H1 (cell line): ENCODE results near the gene AHSP. TPM values are rescaled to one million over a fixed set of nuclear protein-coding genes. Genes with fewer than 3 reads are reported as not detected.
A peak's percentile ranks its signal among the peaks of the same experiment; 100 is the strongest.

Experiments used
- CHD1 ChIP-seq: IDR thresholded peaks from 2 replicates; pipeline ENCODE4 v1.6.1; 2012; ENCODE audit warnings: low read depth, low read length, improper control_type of control experiment
- CTBP2 ChIP-seq: IDR thresholded peaks from 2 replicates; pipeline ENCODE4 v1.7.0; 2011; ENCODE audit warnings: borderline replicate concordance, mild to moderate bottlenecking, moderate library complexity, mixed read lengths, low read length; ENCODE audit not compliant: insufficient read depth, insufficient read length
- EZH2 ChIP-seq: fragments of 200-600 bp; sonication (generic); IDR thresholded peaks from 2 replicates; pipeline ENCODE4 v1.7.1; 2012; ENCODE audit warnings: low read depth, mild to moderate bottlenecking, moderate library complexity, low read length, inconsistent platforms; ENCODE audit not compliant: severe bottlenecking
- FOSL1 ChIP-seq: IDR thresholded peaks from 2 replicates; pipeline ENCODE4 v1.6.1; 2011; ENCODE audit warnings: mild to moderate bottlenecking, low read depth, low read length, moderate library complexity; ENCODE audit not compliant: insufficient read depth
- HDAC2 ChIP-seq, 2 experiments: fragments of 300-600 bp in 1 of 2; sonication (generic) in 1 of 2; IDR thresholded peaks; 2 replicates each; pipeline ENCODE4 v1.6.1; 2011 to 2012; ENCODE audit warnings: low read depth in 2 of 2, low read length in 2 of 2, mild to moderate bottlenecking in 2 of 2, moderate library complexity in 2 of 2, borderline replicate concordance in 1 of 2, inconsistent platforms in 1 of 2
- JUN ChIP-seq: IDR thresholded peaks from 2 replicates; pipeline ENCODE4 v1.6.1; 2011; ENCODE audit warnings: low read depth, mild to moderate bottlenecking, improper control_type of control experiment, low read length
- JUND ChIP-seq: IDR thresholded peaks from 2 replicates; pipeline ENCODE4 v1.6.1; 2011; ENCODE audit warnings: mild to moderate bottlenecking, improper control_type of control experiment, low read length
- KDM5A ChIP-seq: fragments of 200-600 bp; IDR thresholded peaks from 2 replicates; pipeline ENCODE4 v1.7.1; 2012; ENCODE audit warnings: mild to moderate bottlenecking, low read length, inconsistent platforms, mixed read lengths
- PHF8 ChIP-seq: fragments of 200-600 bp; sonication (generic); conservative IDR thresholded peaks from 2 replicates; pipeline ENCODE4 v1.7.1; 2012; ENCODE audit warnings: low read depth, mild to moderate bottlenecking, inconsistent platforms, low read length, moderate library complexity
- POLR2AphosphoS5 ChIP-seq: IDR thresholded peaks from 2 replicates; pipeline ENCODE4 v1.6.1; 2011; ENCODE audit warnings: low read depth, low read length
- RNF2 ChIP-seq: fragments of 200-900, 300-1000 bp; sonication (generic); IDR thresholded peaks from 2 replicates; pipeline ENCODE4 v1.7.1; 2016; ENCODE audit warnings: borderline replicate concordance, low read depth, mild to moderate bottlenecking, antibody characterized with exemption, low read length; ENCODE audit not compliant: poor library complexity, severe bottlenecking; ENCODE audit errors: missing control alignments
- SIN3A ChIP-seq, 2 experiments: IDR thresholded peaks in 1 of 2; conservative IDR thresholded peaks in 1 of 2; 2 replicates each; pipeline ENCODE4 v1.6.1; 2011 to 2012; ENCODE audit warnings: low read length in 2 of 2, improper control_type of control experiment in 1 of 2, low read depth in 1 of 2, mild to moderate bottlenecking in 1 of 2
- SIRT6 ChIP-seq: IDR thresholded peaks from one replicate; pipeline ENCODE4 v1.7.1; 2012; ENCODE audit warnings: low read length, inconsistent platforms
- SP1 ChIP-seq: IDR thresholded peaks from 2 replicates; pipeline ENCODE4 v1.6.1; 2011; ENCODE audit warnings: low read depth, low read length
- SP4 ChIP-seq: IDR thresholded peaks from 2 replicates; pipeline ENCODE4 v1.6.1; 2012; ENCODE audit warnings: low read length, inconsistent platforms
- YY1 ChIP-seq: IDR thresholded peaks from 2 replicates; pipeline ENCODE4 v1.6.1; 2011; ENCODE audit warnings: low read depth, mild to moderate bottlenecking, low read length
- polyA plus RNA-seq, 7 experiments: library from polyadenylated mRNA; depleted of rRNA in 3 of 7; stranded (reverse) in 5 of 7; unstranded in 2 of 7; fragments of >200 nt in 5 of 7; fragments of 200-250 nt in 2 of 7; gene quantifications; 1 replicate in 5 of 7; 2 replicates in 1 of 7; 4 replicates in 1 of 7; pipeline versions ENCODE4 v1.2.1 to v1.2.3, GENCODE V29; 2011 to 2013; ENCODE audit warnings: missing spikeins in 2 of 7, mixed read lengths in 2 of 7
- total RNA-seq: library from RNA; stranded (reverse); fragmentation: NEBNext Ultra II Directional; extraction: Animal tissue kit (Norgen Biotek cat#: 25700); gene quantifications from 2 replicates; pipeline ENCODE4 v1.2.1, GENCODE V29; 2021
- TF ChIP-seq, protein P1 (sequence below), 3 experiments: IDR thresholded peaks; 1 replicate in 2 of 3; 2 replicates in 1 of 3; pipeline versions ENCODE4 v1.5.1 to v1.6.1; 2011; ENCODE audit warnings: low read length in 3 of 3, mild to moderate bottlenecking in 3 of 3, inconsistent platforms in 2 of 3, low read depth in 1 of 3, moderate library complexity in 1 of 3; ENCODE audit not compliant: insufficient read depth in 1 of 3; ENCODE audit errors: control extremely low read depth in 1 of 3
- TF ChIP-seq, protein P2 (sequence below): IDR thresholded peaks from 2 replicates; pipeline ENCODE4 v1.6.1; 2012; ENCODE audit warnings: inconsistent platforms
- TF ChIP-seq, protein P3 (sequence below): IDR thresholded peaks from 2 replicates; pipeline ENCODE4 v1.6.1; 2012; ENCODE audit warnings: low read length, inconsistent platforms

Gene AHSP
- total and polyA plus RNA-seq, 2 of the 8 experiments (the other 6 are each of a cell fraction or from before 2014, with no cell fraction given): 0.91 to 15.3 TPM

DNA sequence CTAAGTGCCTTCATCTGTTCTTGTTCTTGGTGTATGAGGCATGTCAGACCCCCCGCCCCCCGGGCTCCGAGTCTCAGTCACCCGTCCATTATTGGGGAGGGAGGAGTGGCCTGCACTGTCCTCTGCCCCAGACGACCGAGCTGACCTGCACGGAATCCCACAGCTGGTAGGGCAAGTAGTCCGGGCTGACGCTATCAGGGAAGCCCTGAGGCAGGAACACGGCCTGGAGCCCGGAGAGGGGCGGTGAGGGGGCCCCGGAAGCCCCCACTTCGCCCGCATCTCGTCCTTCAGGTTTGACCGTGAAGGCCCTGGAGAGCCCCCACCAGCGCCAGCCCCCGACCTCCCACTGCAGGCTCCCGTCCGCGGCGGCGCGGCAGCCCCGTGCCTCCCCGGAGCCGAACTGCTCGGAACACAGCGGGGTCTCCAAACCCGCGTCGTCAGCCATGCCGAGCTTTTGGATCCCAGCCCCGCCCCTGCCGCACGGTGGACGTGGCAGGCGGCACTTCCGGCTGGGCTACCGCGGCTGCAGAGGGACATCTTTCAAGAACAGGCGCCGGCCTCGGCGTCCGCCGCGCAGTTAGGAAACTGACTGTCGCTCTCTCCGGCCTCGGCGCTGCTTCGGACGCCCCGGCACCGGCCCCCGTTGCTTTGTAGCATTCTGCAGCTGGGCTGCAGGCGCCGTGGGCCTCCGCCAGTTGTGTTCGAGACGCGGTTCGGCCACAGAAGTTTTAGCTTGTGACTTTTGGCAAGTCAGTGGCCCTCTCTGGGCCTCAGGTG is 19.6 kb upstream of the AHSP start, which contains the start of gene RUSF1 (continued):
- TF ChIP-seq YY1 (peak; percentile 86), CTBP2 (no peak), POLR2AphosphoS5 (peak; percentile 70), JUN (no peak), KDM5A (no peak), FOSL1 (no peak), HDAC2 (IDR thresholded peaks at IDR 0.05; ENCODE audit: borderline replicate concordance in 1 of 2, low read depth in 2 of 2, low read length in 2 of 2) (no peak), JUND (no peak), PHF8 (peak; percentile 81), EZH2 (no peak), SIRT6 (no peak), RNF2 (no peak), SP1 (no peak), CHD1 (no peak), SP4 (no peak), SIN3A (conservative IDR thresholded peaks at IDR 0.05 in 1 of 2, IDR thresholded peaks at IDR 0.05 in 1 of 2; ENCODE audit: low read depth in 1 of 2, low read length in 2 of 2) (peak; percentile 51 to 72; a peak in 2 of 4 replicates)
- TF ChIP-seq, protein P1, sequence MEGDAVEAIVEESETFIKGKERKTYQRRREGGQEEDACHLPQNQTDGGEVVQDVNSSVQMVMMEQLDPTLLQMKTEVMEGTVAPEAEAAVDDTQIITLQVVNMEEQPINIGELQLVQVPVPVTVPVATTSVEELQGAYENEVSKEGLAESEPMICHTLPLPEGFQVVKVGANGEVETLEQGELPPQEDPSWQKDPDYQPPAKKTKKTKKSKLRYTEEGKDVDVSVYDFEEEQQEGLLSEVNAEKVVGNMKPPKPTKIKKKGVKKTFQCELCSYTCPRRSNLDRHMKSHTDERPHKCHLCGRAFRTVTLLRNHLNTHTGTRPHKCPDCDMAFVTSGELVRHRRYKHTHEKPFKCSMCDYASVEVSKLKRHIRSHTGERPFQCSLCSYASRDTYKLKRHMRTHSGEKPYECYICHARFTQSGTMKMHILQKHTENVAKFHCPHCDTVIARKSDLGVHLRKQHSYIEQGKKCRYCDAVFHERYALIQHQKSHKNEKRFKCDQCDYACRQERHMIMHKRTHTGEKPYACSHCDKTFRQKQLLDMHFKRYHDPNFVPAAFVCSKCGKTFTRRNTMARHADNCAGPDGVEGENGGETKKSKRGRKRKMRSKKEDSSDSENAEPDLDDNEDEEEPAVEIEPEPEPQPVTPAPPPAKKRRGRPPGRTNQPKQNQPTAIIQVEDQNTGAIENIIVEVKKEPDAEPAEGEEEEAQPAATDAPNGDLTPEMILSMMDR (IDR thresholded peaks at IDR 0.05; ENCODE audit: control extremely low read depth in 1 of 3, insufficient read depth in 1 of 3, low read depth in 1 of 3, low read length in 3 of 3): no peak
- TF ChIP-seq, protein P2, sequence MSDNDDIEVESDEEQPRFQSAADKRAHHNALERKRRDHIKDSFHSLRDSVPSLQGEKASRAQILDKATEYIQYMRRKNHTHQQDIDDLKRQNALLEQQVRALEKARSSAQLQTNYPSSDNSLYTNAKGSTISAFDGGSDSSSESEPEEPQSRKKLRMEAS: peak; percentile 60
- TF ChIP-seq, protein P3, sequence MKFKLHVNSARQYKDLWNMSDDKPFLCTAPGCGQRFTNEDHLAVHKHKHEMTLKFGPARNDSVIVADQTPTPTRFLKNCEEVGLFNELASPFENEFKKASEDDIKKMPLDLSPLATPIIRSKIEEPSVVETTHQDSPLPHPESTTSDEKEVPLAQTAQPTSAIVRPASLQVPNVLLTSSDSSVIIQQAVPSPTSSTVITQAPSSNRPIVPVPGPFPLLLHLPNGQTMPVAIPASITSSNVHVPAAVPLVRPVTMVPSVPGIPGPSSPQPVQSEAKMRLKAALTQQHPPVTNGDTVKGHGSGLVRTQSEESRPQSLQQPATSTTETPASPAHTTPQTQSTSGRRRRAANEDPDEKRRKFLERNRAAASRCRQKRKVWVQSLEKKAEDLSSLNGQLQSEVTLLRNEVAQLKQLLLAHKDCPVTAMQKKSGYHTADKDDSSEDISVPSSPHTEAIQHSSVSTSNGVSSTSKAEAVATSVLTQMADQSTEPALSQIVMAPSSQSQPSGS: no peak
